Activated T-helper 1 cell treated with anti-CD3 and anti-CD28 coated beads, Interleukin-2, amount 50 U/mL, for 16 hours (primary cell): Measurements from ENCODE around the gene SASH1.

Experiments used
- DNase-seq, 2 donors: peaks; one replicate each; pipeline ENCODE4 v3.0.0-alpha.2; 2020; ENCODE audit warnings: low read depth in 1 of 2, low spot score in 1 of 2

The SASH1 gene

DNA sequence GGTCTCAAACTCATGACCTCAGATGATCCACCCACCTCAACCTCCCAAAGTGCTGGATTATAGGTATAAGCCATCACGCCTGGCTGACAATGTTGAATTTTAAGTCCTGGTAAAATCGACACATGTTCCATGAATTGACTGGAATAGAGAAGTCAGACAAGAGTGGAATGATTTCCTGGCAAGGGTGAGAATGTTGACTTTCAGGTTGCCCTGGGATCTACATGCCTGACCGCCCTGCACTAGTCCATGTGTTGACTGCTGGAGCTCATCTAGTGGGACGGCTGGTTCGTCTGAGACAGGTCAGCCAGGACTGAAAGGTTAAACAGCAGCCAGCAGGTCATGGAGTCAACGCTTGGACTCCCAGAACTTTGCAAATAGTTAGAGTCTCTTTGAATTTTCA is 88.8 kb downstream of the SASH1 start:
- no peak for DNase-seq

DNA sequence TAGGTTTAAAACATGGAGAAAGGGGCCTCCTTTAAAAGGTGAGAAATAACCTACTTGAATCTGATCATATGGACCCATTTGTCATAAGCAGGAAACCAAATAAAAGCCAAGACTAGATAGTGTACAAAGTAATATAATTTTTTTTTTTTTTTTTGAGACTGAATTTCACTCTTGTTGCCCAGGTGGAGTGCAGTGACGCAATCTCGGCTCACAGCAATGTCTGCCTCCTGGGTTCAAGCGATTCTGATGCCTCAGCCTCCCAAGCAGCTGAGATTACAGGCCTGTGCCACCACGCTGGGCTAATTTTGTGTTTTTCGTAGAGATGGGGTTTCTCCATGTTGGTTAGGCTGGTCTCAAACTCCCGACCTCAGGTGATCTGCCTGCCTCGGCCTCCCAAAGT is 89.2 kb downstream of the SASH1 start:
- no peak for DNase-seq

DNA sequence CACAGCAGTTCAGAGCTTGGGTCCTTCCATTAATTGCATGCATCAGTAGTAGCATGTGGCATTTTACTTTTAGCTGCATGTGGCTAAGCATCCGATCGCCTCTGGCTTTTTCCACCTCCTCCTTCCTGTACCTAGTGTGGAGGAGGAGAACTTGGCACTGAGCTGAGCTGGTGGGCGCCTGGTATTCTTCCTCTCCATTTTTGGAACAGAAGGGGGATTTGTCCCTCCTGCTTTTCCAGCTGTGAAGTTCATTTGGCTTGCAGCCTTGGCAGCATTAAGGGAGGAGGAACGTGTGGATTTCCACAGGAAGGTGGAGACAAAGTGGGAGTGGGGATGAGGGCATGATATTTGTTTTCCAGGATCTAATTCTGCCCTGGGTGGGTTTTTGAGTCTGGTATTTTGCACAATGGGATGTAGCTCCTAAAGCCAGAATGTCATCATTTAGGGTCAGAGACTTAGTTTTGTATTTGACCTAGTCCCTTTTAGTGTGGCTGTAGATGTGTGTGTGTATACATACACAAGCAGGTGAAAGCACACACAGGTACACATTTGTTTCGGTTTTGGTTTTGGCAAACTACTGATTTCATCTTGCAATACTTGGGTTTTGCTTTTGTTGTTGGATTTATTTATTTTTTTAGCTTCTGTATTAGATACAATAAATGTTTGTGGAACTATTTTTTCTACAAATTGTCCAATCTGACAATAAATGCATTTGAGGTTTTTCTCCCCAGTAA is 90.0 kb downstream of the SASH1 start:
- no peak for DNase-seq

DNA sequence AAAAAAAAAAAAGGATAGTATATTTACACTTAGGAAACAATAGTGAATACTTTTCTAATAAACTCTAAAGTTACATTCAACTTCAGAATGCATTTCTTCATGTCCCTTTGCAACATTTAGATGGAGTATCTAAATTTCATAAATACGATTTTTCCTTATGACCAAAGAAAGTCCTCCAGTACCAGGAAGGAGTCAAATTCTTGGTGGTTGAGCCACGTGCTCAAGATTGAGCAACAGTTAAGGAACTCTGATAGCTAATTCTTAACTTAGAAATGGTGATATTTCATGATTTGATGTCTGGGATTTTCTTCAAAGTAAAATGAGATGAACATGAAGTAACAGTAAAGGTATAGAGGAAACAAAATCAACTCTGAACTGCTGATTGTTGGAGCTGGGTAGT is 92.7 kb downstream of the SASH1 start:
- DNase-seq = no peak

DNA sequence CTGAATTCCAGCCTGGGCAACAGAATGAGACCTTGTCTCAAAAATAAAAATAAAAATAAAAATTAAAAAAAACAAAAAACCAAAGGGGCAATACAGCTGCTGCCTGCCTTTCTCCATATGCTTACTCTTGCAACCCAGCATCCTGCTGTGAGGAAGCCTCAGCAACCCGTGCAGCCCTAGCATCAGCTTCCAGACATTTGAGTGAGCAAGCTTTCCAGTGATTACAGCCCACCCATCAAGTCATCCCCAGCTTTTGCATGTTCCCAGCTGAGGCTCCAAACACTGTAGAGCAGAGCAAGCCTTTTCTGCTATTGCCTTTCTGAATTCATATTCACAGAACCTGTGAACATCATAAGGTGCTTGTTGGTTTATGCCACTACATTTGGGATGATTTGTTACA is 93.8 kb downstream of the SASH1 start:
- no peak for DNase-seq

DNA sequence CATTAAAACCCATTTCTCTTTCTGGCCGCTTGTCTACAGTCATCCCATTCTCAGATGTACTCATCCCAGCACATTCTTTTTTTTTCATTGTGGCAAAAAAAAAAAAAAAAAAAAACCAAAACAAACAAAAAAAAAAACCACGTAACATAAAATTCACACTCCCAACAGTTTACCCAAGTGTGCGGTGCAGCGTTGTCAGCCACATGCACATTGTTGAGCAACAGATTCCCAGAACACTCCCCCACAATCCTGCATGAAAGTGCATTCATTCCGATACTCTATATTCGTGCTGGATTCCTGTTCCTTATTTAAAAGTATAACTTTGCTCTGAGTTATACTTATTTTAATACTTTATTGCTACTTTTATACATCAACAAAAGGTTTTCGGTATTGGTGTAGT is 96.0 kb downstream of the SASH1 start:
- DNase-seq = no peak

DNA sequence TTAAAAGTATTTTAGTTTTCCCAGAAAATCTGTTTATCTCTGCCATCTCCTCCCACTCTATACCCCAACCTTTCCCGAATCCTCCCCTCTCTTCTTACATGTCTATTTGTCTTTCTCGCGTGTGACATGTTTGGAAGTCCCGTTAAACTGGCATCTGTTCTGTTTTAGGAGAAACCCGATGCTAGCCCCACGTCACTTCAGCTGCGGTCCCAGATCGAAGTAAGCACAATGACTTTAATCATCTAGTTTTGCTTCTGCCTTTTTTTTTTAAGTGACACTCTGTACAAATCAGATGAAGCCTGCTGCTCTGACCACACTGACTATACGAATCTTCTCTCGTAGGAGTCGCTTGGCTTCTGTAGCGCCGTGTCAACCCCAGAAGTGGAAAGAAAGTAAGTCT is 97.4 kb downstream of the SASH1 start:
- DNase-seq = no peak

DNA sequence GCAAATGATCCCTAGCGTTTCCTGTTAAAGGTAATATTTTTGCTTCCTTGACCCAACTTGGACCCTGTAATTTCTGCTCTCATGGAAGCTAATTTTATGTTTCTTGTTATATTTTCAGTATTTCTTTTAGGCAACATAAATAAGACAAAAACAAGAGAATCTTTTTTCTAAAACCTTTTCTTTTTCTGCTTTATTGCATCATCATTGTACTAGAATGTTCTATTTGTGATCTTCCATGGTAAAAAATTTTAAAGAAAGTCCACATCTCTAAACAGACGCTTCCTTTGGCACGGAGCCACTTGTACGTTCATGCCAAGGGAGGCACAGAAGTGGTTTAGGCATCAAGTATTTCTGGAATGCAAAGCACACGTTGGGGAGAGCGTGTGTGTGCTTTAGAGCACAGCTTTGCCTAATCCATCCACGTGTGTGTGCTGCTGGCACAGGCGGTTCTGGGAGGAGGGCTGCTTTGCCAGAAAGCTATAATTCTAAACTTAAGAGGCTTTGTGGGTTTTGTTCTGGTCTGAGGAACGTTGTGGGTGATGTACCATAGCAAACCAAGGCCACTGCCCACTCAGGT is 98.3 kb downstream of the SASH1 start:
- no peak for DNase-seq

DNA sequence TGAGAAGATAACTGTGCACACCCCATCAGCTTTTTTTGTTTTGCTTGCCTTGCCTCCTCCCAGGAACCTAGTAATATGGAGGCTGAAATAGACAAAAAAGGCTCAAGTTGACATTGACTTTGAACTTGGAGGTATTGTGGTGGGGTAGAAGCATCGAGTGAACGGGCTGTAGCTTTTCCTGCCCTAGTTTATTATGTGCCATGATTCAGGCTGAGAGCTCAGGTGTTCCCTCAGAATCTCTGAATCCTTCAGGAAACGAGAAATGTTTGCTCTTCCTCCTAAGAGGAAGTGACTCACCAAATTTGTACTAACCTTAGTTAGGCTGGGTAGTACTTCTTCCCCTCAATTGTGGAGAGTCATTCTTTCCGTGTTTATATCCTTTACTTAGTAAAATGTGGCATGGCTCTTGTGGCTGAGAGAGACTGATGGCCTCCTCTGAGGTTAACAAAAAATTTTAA is 98.8 kb downstream of the SASH1 start:
- DNase-seq = no peak

DNA sequence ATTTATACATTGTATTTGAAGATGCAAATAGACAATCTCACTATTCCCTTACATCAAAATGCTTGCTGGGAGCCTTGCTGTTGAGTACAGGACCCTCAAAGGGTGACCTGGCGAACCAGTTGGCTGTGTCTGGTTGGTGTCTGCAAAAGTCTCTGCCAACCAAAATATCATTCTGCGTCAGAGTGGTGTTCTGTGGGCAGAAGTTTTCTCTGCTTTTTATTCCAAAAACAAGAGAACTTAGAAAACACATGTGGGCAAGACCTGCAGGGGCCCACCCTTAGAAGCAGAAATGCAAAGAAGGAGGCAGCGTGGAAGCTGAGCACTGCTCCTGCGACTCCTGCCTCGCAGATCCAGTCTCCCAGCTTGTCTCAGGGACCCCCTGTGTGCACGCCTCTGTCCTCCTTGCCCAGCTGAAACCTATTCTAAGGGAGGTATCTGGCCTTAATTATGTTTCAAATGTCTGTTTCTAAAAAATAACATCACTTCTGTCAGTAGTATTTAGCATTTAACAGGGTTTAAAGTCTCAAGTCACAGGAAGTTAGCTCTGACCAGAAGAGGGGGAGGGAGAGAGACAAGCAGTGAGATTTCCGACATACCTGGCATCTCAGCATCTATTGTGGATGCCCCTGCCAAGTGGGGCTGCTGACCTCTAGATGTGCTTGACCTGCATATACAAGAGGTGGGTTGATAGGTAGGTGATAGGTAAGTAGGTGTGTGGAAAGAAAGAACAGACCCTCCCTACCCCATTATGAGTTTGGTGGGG is 101.3 kb downstream of the SASH1 start:
- DNase-seq = no peak

DNA sequence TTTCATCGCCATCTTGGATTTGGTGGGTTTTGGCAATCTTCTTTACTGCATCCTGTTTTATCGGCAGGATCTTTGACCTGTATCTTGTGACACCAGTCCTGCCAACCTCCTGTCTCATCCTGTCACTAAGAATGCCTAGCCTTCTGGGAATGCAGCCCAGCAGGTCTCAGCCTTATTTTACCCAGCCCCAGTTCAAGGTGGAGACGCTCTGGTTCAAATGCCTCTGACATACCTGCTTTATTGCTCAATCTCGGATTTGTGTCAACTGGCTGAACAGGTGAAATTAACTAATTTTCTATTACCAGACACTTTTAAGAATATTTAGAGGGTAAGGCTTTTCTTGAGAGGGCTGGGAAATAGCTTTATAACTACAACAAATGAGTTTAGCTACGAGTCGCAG is 102.5 kb downstream of the SASH1 start:
- DNase-seq = no peak

DNA sequence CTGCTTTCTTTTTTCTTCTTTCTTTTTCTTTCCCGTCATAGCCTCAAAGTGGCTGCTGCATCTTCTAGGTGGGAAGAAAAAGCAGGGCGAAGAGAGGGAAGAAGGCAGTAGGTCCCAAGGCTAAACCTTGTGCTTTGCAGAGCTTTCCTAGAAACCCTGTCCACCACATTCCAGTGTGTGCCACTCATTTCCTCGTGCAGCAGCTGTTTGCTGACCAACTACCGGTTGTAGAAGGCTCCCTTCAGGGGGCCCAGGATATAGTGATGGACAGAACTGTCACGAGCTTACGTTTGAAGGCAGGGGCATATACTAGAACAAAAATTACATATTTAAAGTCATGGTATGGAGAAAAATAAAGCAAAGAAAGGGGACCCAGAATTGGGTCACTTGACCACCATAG is 103.0 kb downstream of the SASH1 start:
- no peak for DNase-seq

DNA sequence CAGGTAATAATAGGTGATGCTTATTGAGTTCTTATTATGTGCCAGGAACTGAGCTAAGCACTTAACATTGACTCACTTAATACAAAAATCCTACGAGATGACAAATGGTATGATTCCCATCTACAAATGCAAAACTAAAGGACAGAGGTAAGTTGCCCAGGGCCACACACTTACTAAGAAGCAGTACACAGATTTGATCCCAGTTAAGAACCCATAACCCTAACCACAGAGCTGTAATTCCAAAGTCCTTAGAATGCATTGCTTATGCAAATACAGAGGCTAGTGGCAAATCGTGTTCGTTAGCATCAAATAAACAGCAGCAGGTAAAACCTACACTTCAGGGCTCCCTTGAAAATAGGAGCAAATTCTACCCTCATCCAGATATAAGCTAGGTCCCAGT is 104.0 kb downstream of the SASH1 start:
- DNase-seq = no peak

DNA sequence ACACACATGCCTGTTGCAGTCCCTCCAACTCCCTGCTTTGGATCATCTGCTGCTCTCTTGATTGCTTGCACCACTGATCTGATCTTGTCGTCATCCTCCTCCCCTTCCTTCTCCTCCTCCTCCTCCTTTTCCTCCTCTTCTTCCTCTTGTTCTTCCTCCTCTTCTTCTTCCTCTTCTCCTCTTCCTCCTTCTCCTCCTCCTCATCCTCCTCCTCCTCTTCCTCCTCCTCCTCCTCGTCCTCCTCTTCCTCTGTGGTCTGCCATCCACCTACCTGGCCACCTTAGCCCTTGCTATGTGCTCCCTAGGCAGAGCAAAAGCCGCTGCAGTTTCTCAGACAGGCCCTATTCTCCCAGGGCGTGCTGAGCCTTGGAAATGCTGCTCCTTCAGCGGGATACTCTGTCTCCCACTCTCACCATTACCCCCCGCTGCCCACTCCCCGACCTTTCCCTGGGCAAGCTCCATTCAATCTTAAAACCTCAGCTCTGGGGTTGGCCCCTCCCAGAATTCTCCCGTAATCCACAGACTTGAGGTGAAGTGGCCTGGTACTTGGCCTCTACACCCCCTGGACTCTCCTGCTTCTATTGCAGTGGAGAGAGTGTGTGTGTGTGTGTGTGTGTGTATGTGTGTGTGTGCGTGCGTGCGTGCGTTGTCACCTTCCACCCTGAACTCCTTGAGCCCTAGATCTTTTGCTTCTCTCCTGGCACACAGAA is 105.0 kb downstream of the SASH1 start:
- DNase-seq = no peak

DNA sequence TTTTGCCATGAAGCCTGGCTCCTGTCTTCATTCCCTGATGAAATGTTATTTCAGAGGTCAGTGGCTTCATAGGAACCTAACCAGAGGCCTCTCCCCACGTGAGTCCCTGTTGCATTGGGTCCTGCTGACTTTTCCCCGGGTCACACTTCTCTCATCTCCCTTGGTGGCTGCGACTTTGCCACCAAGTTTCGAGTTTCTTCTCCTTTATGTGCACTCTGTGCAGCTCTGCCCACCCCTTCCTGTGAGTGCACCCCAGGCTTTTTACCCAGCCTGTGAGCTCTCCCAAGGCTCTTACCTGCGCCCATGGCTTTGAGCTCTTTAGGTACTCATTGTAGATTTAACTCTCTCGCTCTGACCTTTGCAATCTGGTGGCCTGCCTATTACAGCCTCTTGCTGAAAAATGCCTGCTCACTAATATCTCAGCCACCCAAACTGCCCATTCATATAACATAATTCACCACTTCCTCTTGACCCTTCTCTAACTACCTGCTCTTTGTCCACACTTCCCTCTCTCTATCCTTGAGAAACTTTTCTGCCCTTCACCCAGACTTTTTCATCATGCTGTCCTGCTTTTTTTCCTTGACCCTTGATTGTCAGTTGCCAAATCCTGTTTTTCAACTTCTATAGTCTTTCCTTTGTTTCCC is 105.9 kb downstream of the SASH1 start:
- DNase-seq = no peak

DNA sequence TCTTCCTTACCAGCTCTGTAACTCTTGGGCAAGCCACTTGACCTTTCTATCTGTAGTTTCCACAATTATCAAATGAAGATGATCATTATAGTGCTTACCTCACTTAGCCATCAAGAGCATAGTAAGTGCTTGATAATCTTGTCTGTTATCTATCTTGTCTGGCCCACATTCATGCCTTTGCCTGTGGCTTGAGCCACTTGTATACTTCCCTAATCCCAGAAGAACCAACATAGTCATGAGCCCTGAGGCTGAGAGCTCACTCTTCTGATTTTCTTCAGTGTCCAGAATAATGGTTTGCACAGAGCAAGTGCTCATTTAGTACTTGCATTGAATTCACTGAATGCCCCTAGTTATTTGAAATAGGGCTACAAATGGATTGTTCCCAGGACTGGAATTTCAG is 108.2 kb downstream of the SASH1 start:
- DNase-seq = no peak

DNA sequence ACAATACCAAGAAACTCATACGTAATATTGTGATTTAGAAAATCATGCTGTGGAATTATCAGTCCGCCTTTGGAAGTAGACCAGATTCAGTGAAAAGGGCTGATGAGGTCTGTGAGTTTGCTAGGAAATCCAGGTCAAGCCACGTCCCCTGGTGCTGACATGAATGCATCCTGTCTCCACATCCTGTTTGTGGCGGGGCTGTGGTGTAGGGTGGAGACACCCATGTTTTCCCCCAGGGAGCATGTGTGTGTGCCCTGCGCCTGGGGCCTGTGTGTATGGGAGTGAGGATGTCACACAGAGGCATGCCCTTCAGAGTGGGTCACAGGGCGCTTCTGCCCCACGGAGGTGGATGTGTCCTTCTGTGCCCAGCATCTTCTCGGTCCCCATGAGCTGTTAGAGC is 109.1 kb downstream of the SASH1 start:
- DNase-seq = no peak

DNA sequence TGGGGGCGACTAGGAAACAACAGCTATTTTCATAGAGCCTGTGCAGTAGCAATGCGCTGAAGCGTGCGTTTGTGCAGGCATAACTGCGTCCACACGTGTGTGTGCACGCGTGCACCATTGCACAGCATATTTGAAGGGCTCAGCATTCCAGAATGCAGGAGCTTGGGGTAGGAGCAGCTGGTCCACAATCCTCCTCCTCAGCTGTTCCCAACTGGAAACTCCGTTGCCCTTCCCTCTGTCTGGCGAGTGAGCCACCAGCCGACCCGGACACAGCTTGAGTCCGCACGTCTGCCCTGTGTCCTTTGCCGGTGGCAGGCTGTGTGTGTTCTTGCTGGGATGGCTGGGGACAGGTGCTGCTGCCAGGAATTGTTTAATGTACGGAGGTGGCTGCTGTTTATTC is 110.2 kb downstream of the SASH1 start:
- no peak for DNase-seq

DNA sequence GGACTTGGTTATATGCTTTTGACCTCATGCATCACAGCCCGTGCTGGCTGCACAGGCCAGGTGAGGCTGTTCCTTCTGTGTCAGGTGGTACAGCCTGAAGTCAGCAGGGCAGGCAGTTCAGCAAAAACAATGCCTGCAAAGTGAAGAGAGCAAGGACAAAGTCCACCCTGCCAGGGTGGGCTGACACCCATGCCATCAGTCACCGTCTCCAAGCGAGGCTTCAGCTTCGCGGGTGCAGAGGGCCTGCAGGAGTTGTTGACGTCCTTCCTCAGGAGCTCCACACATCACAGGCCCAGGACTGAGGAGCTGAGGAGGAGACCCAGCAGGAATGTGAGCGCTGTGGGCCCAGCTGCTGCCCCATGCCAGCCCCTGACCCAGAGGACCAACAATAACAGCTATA is 111.3 kb downstream of the SASH1 start:
- DNase-seq = no peak

DNA sequence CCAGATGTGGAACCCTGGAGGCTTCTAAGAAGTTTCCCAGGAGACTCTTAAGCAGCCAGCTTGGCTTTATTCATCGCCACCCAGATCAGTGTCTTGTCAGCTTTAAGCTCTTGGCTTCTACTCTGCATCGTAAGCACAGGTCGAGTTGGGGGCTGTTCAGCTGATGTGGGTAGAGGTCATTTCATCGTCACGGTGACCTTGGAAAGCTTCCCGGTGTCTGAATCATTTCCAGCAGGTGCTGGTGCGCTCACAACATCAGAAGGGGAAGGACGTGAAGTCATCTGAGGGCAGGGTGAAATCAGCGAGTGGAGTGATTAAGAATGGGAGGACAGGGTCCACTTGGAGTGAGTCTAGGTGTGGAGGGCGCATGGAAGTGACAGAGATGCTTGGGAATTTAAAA is 112.6 kb downstream of the SASH1 start:
- DNase-seq = no peak
